GM12891 (cell line): Measurements from ENCODE around the gene HMGB1.

Experiments
- PAX5 ChIP-seq: IDR thresholded peaks from 2 replicates; pipeline ENCODE4 v1.6.1; 2011; ENCODE audit warnings: low read length, moderate library complexity, mild to moderate bottlenecking; ENCODE audit not compliant: insufficient read depth, severe bottlenecking
- POLR2A ChIP-seq: IDR thresholded peaks from 2 replicates; pipeline ENCODE4 v1.6.1; 2011; ENCODE audit warnings: low read depth, low read length, control low read depth
- POLR2AphosphoS5 ChIP-seq: IDR thresholded peaks from 2 replicates; pipeline ENCODE4 v1.6.1; 2011; ENCODE audit warnings: low read depth, low read length, control low read depth
- POU2F2 ChIP-seq: IDR thresholded peaks from 2 replicates; pipeline ENCODE4 v1.6.1; 2011; ENCODE audit warnings: low read depth, mild to moderate bottlenecking, control low read depth, low read length, moderate library complexity
- SPI1 ChIP-seq: IDR thresholded peaks from 2 replicates; pipeline ENCODE4 v1.6.1; 2011; ENCODE audit warnings: low read depth, low read length, control low read depth
- TAF1 ChIP-seq: IDR thresholded peaks from 2 replicates; pipeline ENCODE4 v1.6.1; 2011; ENCODE audit warnings: low read depth, low read length, control low read depth

GRCh38 chr13:30479883-30480219 lies 14.1 kb upstream of the HMGB1 start:
- no peak for TF ChIP-seq POLR2AphosphoS5
- no peak for TF ChIP-seq POLR2A
- no peak for TF ChIP-seq SPI1
- no peak for TF ChIP-seq TAF1
- TF ChIP-seq POU2F2, result no peak
- TF ChIP-seq PAX5, result no peak
